Fibroblast of gingiva (primary cell): ENCODE results near the gene ZNF735.
"Not testable (repeated sequence)": the region's sequence is repeated elsewhere in the genome, so short reads cannot be mapped to it uniquely, and the experiment has no call there.

Experiments used
- DNase-seq: peaks from one replicate; pipeline ENCODE4 v3.0.0-alpha.2; 2011; ENCODE audit warnings: low read depth

ZNF735 gene

DNA sequence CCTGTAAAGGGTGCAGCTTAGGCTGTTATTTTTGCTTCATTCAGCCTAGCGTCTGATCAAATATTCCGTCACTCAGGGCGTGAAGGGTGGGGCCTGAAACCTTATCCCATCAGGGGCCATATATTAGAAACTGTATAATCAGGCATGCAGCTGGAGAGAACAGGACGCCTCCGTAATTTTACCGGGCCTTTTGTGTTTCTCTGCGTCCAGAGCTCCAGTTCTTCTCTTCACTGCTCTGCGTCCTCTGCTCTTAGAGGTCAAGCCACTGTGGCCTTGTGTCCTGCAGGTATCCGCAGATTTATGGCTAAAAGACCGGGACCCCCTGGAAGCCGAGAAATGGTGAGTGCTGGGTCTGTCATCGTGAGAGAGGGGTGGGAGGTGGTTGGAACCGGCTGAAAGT lies at the start of gene ZNF735:
Gene ZNF735 (plus strand): TSS at position 301 of the 400 bp plus-strand sequence. CDS start 0 bp downstream, at position 301.
- no peak for DNase-seq

- DNase-seq = not testable (repeated sequence)
Measured at GRCh38 chr7:64170974-64171373, 36.0 kb upstream of the ZNF735 start.

DNA sequence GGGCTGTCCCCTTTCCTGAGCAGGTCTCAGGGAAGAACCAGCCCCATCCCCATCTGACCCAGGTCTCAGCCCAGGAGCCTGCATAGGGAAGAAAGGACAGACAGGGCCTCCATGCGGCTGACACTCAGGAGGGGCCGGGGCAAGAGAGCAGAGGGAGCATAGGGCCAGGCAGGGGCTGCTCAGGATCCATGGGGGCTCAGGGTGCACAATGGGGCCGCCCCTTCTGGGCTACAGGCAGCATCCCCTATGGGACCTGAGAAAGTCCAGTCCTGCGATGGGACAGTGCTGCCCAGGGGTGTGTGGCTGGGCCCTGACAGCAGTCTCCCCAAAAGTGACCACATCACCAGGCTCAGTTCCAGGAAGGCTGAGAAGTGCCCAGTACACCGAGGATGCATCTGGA lies 32.7 kb upstream of the ZNF735 start:
- DNase-seq = no peak

DNA sequence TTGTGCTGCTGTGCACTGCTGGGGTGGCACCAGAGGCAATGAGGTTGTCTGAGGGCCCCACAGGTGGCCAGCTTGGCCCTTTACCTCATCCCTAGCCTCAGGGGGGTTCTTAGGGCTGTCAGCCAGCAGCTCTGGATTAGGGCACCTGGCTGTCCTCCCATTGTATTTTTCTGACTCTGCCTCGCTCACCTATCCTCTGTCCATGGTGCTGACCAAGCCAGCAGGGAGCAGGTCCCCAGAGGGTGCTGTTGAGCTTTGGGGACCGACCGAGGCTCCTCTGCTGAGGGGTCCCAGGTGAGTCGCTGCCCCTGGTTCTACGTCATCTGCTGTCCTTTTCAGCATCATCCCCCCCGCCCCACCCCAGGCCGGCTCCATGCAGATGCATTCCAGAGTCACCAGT lies 32.1 kb upstream of the ZNF735 start:
- no peak for DNase-seq

DNA sequence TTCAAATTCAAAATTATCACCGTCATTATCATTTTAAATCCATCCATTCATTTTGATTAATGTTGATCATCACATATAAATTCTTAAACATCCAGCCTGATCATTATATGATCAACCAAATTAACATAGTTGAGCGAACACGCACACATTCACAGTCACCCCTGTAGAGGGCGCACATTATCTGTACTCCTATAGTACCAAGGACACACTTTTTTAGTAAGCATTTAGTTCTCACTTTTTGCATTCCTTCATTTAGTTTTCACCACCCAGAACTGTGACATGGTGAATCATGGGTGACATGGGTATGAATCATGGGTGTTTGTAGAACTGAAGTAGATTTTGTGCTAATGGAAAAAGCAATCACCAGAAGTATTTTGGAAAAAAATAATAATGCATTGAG lies 26.0 kb upstream of the ZNF735 start:
- DNase-seq = no peak

DNA sequence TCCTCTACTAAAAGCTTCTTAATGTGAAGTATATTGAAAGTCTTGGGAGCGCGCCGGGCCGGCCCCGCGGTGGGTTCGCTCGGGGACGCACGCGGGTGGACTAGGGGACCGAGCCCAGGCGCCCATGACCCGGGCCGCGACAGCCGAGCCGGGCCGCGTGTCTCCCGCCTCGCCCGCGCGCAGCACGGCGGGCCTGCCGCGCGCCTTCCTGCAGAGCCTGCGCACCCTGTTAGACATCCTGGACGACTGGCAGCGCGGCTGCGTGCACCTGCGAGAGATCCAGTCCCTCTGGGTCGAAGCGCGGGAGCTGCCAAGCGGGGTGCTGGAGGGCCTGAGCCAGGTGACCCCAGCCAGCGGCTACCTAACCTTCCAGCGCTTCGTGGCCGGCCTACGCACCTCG lies 25.4 kb upstream of the ZNF735 start:
- DNase-seq = no peak

DNA sequence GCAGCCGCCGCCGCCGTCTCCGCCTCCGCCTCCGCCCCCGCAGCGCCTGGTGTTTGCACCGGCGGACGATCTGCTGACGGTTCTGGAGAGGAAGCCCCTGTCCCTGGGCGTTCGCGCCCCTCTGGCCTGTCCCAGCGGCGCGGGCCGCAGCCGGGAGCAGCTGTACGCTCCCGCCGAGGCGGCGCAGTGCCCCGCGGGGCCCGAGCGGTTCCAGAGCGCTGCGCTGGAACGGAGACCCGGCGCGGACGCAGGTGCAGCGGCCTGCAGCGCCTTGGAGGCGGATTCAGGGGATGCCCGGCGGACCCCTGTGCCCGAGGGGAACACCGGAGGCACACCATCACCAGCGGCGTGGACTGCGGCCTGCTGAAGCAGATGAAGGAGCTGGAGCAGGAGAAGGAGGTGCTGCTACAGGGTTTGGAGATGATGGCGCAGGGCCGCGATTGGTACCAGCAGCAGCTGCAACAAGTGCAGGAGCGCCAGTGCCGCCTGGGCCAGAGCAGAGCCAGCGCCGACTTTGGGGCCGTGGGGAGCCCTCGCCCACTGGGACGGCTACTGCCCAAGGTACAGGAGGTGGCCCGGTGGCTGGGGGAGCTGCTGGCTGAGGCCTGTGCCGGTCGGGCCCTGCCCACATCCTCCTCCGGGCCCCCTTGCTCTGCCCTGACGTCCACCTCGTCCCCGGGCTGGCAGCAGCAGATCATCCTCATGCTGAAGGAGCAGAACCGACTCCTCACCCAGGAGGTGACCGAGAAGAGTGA lies 24.8 kb upstream of the ZNF735 start:
- DNase-seq = no peak

DNA sequence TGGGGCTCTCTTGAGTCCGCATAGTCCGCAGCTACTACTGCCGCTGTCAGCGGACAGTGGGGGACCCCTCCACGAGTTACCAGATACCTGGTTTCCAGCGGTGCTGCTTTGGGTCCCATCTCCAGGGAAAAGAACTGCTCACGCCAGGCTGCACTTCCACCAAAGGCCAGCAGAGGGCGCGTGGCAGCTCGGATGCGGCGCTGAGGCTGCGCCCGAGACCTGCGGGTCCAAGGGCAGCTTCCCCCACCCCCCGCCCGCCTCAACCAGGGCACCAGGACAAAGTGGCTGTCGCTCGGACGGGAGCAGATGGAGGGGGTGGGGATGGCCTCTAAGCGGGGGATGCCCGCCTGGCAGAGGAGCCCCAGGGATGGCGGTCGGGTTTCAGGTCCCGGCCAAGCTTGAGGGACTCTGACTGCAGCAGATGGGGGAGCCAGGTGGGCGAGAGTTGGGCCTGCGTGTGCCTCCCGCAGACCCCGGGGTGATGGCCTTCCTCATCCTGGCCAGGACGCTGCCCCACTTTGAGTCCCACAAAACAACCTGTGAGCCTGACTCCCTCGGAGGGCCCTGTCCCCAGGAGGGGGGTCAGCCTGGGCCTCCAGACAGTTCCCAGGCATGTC lies 23.8 kb upstream of the ZNF735 start:
- DNase-seq = no peak

- DNase-seq = no peak
Measured at GRCh38 chr7:64183827-64184372, 23.1 kb upstream of the ZNF735 start.

- DNase-seq = no peak
Measured at GRCh38 chr7:64184376-64184775, 22.6 kb upstream of the ZNF735 start.

DNA sequence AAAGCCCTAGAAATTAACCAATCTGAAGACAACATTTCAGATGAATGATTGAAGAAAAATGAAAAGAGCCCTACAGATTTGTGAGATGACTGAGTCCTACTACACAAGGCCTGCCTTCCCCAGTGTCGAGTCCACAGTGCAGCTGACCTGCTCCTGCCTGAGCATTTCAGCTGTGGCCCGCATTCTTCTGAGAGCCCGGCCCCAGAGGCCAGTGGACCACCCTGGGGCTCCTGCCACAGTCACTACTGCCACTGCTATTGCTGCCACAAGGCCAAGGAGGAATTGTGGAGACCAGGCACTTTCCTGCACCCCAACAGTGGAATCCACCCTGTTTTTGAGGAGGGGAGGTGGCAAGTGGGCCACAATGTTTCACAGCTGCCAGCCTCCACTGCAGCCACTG lies 19.6 kb upstream of the ZNF735 start:
- DNase-seq = no peak

- DNase-seq = no peak
Measured at GRCh38 chr7:64192148-64192704, 14.8 kb upstream of the ZNF735 start.

GRCh38 chr7:64192775-64193174 lies 14.2 kb upstream of the ZNF735 start:
- no peak for DNase-seq

DNA sequence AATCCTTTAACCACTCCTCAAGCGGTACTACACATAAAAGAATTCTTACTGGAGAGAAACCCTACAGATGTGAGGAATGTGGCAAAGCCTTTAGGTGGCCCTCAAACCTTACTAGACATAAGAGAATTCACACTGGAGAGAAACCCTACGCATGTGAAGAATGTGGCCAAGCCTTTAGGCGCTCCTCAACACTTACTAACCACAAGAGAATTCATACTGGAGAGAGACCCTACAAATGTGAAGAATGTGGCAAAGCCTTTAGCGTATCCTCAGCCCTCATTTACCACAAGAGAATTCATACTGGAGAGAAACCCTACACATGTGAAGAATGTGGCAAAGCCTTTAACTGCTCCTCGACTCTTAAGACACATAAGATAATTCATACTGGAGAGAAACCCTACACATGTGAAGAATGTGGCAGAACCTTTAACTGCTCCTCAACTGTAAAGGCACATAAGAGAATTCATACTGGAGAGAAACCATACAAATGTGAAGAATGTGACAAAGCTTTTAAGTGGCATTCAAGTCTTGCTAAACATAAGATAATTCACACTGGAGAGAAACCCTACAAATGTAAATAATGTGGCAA lies 12.8 kb downstream of the ZNF735 start:
- not testable (repeated sequence) for DNase-seq

GRCh38 chr7:64223366-64223765 lies 16.4 kb downstream of the ZNF735 start:
- DNase-seq = no peak

DNA sequence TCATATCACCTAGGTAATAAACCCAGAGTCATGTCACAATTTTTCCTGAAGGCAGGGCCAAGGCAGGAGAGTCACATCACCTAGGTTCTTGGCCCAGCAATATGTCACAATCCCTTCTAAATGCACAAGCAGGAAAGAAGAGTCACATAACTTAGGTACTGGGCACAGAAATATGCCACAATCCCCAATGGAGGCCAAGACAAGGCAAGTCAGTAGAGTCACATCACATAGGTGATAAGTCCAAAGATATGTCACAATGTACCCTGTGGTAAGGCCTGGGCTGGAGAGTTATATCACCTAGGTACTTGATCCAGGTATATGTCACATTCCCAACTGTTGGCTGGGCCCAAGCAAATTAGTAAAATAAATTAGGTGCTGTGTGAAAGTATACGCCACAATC lies 21.2 kb downstream of the ZNF735 start, which contains the start of gene ZNF679:
Gene ZNF679 (plus strand): TSS at position 301 of the 400 bp plus-strand sequence. CDS start 20,644 bp downstream, outside the sequence.
- not testable (repeated sequence) for DNase-seq

DNA sequence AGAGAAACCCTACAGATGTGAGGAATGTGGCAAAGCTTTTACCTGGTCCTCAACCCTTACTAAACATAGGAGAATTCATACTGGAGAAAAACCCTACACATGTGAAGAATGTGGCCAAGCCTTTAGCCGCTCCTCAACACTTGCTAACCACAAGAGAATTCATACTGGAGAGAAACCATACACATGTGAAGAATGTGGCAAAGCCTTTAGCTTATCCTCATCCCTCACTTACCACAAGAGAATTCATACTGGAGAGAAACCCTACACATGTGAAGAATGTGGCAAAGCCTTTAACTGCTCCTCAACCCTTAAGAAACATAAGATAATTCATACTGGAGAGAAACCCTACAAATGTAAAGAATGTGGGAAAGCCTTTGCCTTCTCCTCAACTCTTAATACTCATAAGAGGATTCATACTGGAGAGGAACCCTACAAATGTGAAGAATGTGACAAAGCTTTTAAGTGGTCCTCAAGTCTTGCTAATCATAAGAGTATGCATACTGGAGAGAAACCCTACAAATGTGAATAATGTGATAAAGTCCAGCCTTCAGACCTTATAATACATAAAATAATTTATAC lies 59.4 kb downstream of the ZNF735 start:
- DNase-seq = no peak
